ENCODE data around the gene C2orf92.

C2orf92 gene

DNA sequence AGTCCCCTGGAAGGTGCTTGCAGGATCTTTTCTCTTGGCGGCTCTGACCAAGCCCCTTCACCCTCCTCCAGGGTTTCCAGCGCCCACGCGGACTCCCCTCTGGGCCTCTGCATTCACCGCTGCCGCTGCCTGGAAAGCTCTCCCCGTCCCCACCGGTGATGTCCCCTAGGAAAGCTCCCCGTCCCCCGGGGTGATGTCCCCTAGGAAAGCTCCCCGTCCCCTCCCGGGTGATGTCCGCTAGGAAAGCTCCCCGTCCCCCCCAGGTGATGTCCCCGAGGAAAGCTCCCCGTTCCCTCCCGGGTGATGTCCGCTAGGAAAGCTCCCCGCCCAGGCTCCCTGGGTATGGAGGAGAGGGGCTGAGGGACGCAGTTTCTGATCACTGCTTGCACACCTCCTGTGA is 71.7 kb downstream of the C2orf92 start:
- no peaks in the 10 kb centered on the region for H3K4me1 ChIP-seq (ENCODE audit: control insufficient read depth, insufficient read depth, low read length)
- H3K4me3 ChIP-seq (ENCODE audit: low read depth, low read length): no peak overlapping the region
- ChIA-PET CTCF (interaction anchor here (0.6 to 3.9 kb wide), 15 partner anchors 10 to 1035 kb away, joined by 3 to 23 read pairs (median 4); no protein-coding TSS in a partner anchor), POLR2A (no interaction called here)
- H3K9me3 ChIP-seq (ENCODE audit: control insufficient read depth, insufficient read depth, low read depth, low read length): no peaks in the 10 kb centered on the region
- H3K27ac ChIP-seq (ENCODE audit: extremely low read depth, low read depth, low read length): no peak overlapping the region
- TF ChIP-seq, protein P1, sequence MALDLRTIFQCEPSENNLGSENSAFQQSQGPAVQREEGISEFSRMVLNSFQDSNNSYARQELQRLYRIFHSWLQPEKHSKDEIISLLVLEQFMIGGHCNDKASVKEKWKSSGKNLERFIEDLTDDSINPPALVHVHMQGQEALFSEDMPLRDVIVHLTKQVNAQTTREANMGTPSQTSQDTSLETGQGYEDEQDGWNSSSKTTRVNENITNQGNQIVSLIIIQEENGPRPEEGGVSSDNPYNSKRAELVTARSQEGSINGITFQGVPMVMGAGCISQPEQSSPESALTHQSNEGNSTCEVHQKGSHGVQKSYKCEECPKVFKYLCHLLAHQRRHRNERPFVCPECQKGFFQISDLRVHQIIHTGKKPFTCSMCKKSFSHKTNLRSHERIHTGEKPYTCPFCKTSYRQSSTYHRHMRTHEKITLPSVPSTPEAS (tag by site-specific recombination; IDR thresholded peaks at IDR 0.05): no peak
- TF ChIP-seq ZNF560 (tag by site-specific recombination; IDR thresholded peaks at IDR 0.05; ENCODE audit: borderline replicate concordance) (no peak), ZNF211 (tag by site-specific recombination; IDR thresholded peaks at IDR 0.05; ENCODE audit: low read depth) (no peak), ZNF133 (tag by site-specific recombination; IDR thresholded peaks at IDR 0.05) (no peak), ZNF23 (tag by site-specific recombination; IDR thresholded peaks at IDR 0.05; ENCODE audit: borderline replicate concordance) (no peak), ZNF549 (tag by site-specific recombination; IDR thresholded peaks at IDR 0.05) (no peak), HOXD13 (CRISPR knock-in tag; IDR thresholded peaks at IDR 0.05; ENCODE audit: borderline replicate concordance) (no peak), KLF16 (tag by site-specific recombination; IDR thresholded peaks at IDR 0.05) (no peak), ZNF501 (tag by site-specific recombination; IDR thresholded peaks at IDR 0.05) (no peak), ZNF544 (tag by site-specific recombination; IDR thresholded peaks at IDR 0.05) (no peak), ZSCAN16 (tag by site-specific recombination; IDR thresholded peaks at IDR 0.05) (no peak), YY2 (tag by site-specific recombination; IDR thresholded peaks at IDR 0.05) (no peak)
- TF ChIP-seq, protein P2, sequence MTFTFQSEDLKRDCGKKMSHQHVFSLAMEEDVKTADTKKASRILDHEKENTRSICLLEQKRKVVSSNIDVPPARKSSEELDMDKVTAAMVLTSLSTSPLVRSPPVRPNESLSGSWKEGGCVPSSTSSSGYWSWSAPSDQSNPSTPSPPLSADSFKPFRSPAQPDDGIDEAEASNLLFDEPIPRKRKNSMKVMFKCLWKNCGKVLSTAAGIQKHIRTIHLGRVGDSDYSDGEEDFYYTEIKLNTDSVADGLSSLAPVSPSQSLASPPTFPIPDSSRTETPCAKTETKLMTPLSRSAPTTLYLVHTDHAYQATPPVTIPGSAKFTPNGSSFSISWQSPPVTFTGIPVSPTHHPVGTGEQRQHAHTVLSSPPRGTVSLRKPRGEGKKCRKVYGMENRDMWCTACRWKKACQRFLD (tag by site-specific recombination; IDR thresholded peaks at IDR 0.05): no peak
- TF ChIP-seq, protein P3, sequence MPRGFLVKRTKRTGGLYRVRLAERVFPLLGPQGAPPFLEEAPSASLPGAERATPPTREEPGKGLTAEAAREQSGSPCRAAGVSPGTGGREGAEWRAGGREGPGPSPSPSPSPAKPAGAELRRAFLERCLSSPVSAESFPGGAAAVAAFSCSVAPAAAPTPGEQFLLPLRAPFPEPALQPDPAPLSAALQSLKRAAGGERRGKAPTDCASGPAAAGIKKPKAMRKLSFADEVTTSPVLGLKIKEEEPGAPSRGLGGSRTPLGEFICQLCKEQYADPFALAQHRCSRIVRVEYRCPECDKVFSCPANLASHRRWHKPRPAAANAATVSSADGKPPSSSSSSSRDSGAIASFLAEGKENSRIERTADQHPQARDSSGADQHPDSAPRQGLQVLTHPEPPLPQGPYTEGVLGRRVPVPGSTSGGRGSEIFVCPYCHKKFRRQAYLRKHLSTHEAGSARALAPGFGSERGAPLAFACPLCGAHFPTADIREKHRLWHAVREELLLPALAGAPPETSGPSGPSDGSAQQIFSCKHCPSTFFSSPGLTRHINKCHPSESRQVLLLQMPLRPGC (tag by site-specific recombination; IDR thresholded peaks at IDR 0.05): no peak
- TF ChIP-seq, protein P4, sequence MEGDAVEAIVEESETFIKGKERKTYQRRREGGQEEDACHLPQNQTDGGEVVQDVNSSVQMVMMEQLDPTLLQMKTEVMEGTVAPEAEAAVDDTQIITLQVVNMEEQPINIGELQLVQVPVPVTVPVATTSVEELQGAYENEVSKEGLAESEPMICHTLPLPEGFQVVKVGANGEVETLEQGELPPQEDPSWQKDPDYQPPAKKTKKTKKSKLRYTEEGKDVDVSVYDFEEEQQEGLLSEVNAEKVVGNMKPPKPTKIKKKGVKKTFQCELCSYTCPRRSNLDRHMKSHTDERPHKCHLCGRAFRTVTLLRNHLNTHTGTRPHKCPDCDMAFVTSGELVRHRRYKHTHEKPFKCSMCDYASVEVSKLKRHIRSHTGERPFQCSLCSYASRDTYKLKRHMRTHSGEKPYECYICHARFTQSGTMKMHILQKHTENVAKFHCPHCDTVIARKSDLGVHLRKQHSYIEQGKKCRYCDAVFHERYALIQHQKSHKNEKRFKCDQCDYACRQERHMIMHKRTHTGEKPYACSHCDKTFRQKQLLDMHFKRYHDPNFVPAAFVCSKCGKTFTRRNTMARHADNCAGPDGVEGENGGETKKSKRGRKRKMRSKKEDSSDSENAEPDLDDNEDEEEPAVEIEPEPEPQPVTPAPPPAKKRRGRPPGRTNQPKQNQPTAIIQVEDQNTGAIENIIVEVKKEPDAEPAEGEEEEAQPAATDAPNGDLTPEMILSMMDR (tag by site-specific recombination; IDR thresholded peaks at IDR 0.05): no peak
- no peaks in the 10 kb centered on the region for H3K36me3 ChIP-seq (ENCODE audit: control insufficient read depth in 2 of 2, insufficient read depth in 1 of 2, low read length in 2 of 2)

DNA sequence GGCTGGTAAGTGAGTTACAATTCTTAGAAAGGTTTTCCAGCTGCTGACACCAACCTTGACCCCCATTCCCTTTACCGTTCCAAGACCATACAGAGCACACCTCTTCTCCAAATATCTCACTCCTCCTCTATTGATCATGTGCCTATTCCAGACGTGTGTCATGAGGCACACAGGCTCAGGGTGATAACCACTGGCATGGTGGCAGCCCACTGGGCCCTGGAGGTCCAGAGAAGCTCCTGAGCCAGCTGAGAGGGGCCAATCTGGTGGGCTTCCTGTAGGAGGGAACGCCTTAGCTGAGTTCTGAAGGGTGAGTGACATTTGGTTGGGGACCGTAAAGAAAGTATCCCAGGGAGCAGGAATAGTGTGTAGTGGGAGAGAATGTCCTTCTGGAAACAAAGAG is 72.2 kb downstream of the C2orf92 start:
- H3K27ac ChIP-seq (ENCODE audit: extremely low read depth, low read depth, low read length): no peak overlapping the region
- no peak overlapping the region for H3K4me3 ChIP-seq (ENCODE audit: low read depth, low read length)
- CTCF ChIA-PET: interaction anchor here (0.7 to 3.9 kb wide), 10 partner anchors 10 to 694 kb away, joined by 3 to 23 read pairs (median 7); no protein-coding TSS in a partner anchor
- H3K36me3 ChIP-seq (ENCODE audit: control insufficient read depth in 2 of 2, insufficient read depth in 1 of 2, low read length in 2 of 2): no peaks in the 10 kb centered on the region
- POLR2A ChIA-PET: no interaction called here
- no peaks in the 10 kb centered on the region for H3K9me3 ChIP-seq (ENCODE audit: control insufficient read depth, insufficient read depth, low read depth, low read length)
- no peaks in the 10 kb centered on the region for H3K4me1 ChIP-seq (ENCODE audit: control insufficient read depth, insufficient read depth, low read length)
- TF ChIP-seq ZNF571 (tag by site-specific recombination; IDR thresholded peaks at IDR 0.05) (no peak), ZNF133 (tag by site-specific recombination; IDR thresholded peaks at IDR 0.05) (no peak), ZBTB8A (tag by site-specific recombination; IDR thresholded peaks at IDR 0.05) (no peak), ZNF677 (tag by site-specific recombination; IDR thresholded peaks at IDR 0.05) (no peak), ZNF175 (tag by site-specific recombination; IDR thresholded peaks at IDR 0.05) (no peak), ZNF132 (tag by site-specific recombination; IDR thresholded peaks at IDR 0.05; ENCODE audit: borderline replicate concordance) (no peak), ZSCAN30 (tag by site-specific recombination; IDR thresholded peaks at IDR 0.05) (no peak), MZF1 (tag by site-specific recombination; IDR thresholded peaks at IDR 0.05; ENCODE audit: borderline replicate concordance) (no peak)
- TF ChIP-seq, protein P2 (tag by site-specific recombination; IDR thresholded peaks at IDR 0.05): no peak
- TF ChIP-seq, protein P3 (tag by site-specific recombination; IDR thresholded peaks at IDR 0.05): no peak
- TF ChIP-seq, protein P5, sequence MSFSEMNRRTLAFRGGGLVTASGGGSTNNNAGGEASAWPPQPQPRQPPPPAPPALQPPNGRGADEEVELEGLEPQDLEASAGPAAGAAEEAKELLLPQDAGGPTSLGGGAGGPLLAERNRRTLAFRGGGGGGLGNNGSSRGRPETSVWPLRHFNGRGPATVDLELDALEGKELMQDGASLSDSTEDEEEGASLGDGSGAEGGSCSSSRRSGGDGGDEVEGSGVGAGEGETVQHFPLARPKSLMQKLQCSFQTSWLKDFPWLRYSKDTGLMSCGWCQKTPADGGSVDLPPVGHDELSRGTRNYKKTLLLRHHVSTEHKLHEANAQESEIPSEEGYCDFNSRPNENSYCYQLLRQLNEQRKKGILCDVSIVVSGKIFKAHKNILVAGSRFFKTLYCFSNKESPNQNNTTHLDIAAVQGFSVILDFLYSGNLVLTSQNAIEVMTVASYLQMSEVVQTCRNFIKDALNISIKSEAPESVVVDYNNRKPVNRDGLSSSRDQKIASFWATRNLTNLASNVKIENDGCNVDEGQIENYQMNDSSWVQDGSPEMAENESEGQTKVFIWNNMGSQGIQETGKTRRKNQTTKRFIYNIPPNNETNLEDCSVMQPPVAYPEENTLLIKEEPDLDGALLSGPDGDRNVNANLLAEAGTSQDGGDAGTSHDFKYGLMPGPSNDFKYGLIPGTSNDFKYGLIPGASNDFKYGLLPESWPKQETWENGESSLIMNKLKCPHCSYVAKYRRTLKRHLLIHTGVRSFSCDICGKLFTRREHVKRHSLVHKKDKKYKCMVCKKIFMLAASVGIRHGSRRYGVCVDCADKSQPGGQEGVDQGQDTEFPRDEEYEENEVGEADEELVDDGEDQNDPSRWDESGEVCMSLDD (tag by site-specific recombination; IDR thresholded peaks at IDR 0.05): no peak
